Endothelial cell of umbilical vein (primary cell): ENCODE data around the gene CALML5. TPM values are rescaled to one million over a fixed set of nuclear protein-coding genes. Genes with fewer than 3 reads are reported as not detected.

Experiments
- BruUV-seq: library from RNA; stranded (reverse); fragments of 400-500 nt; replicated peaks from 2 replicates; lab custom pipeline; 2021; lab: Mats Ljungman, UMichigan
- CTCF ChIA-PET: fragments of 300-600, 350-600 bp; sonication (Branson Sonifier 250); formaldehyde crosslinking; loops from one replicate; lab custom pipeline; 2021; ENCODE audit warnings: antibody characterized with exemption, inconsistent platforms; lab: Charles Lee
- POLR2A ChIA-PET: fragments of 300-600, 350-600 bp; sonication (Branson Sonifier 250); formaldehyde crosslinking; loops from one replicate; lab custom pipeline; 2021; ENCODE audit warnings: antibody characterized with exemption, inconsistent platforms; lab: Charles Lee
- DNase-seq: peaks from one replicate; pipeline ENCODE4 v3.0.0-alpha.2; 2011; ENCODE audit warnings: low read depth, low spot score
- FAIRE-seq: peaks from 2 replicates; lab custom pipeline; 2011; peaks lifted over from hg19 to GRCh38; lab: Jason Lieb, UNC
- H2AFZ ChIP-seq: 2 replicates; pipeline ENCODE4 v1.6.0; 2012; ENCODE audit warnings: low read depth, low read length, control low read depth, inconsistent platforms
- H3K27ac ChIP-seq: 2 replicates; pipeline ENCODE4 v1.5.1; 2011; ENCODE audit warnings: low read depth, mild to moderate bottlenecking, control low read depth, low read length, moderate library complexity; ENCODE audit not compliant: insufficient read depth
- H3K27me3 ChIP-seq, 2 experiments: 2 replicates each; pipeline versions ENCODE4 v1.6.0 to v1.6.1; 2011; ENCODE audit warnings: low read length in 2 of 2, mixed read lengths in 1 of 2; ENCODE audit not compliant: control insufficient read depth in 2 of 2, insufficient read depth in 2 of 2
- H3K36me3 ChIP-seq, 2 experiments: 2 replicates in 1 of 2; 3 replicates in 1 of 2; pipeline ENCODE4 v1.5.1; 2011; ENCODE audit warnings: low read length in 2 of 2, mild to moderate bottlenecking in 1 of 2, moderate library complexity in 1 of 2; ENCODE audit not compliant: control insufficient read depth in 2 of 2, insufficient read depth in 2 of 2; ENCODE audit errors: extremely low read depth in 1 of 2
- H3K4me1 ChIP-seq: 3 replicates; pipeline ENCODE4 v1.5.1; 2011; ENCODE audit warnings: mild to moderate bottlenecking, low read length; ENCODE audit not compliant: control insufficient read depth, insufficient read depth; ENCODE audit errors: extremely low read depth
- H3K4me2 ChIP-seq: 2 replicates; pipeline ENCODE4 v1.6.1; 2011; ENCODE audit warnings: low read length, control low read depth, mixed read lengths; ENCODE audit not compliant: insufficient read depth
- H3K4me3 ChIP-seq, 3 experiments: fragments of 200-600 bp in 1 of 3; sonication (generic), shearing (Covaris generic) in 1 of 3; replicated peaks in 1 of 3; 2 replicates each; pipeline ENCODE4 v1.5.1; 2011 to 2016; ENCODE audit warnings: control low read depth in 3 of 3, low read length in 3 of 3, mild to moderate bottlenecking in 2 of 3, inconsistent platforms in 1 of 3, low read depth in 1 of 3, moderate library complexity in 1 of 3; ENCODE audit not compliant: insufficient read depth in 1 of 3
- H3K79me2 ChIP-seq: 2 replicates; pipeline ENCODE4 v1.6.0; 2012; ENCODE audit warnings: low read length, inconsistent platforms; ENCODE audit not compliant: control insufficient read depth, insufficient read depth
- H3K9ac ChIP-seq: replicated peaks from 2 replicates; pipeline ENCODE3; 2011; ENCODE audit warnings: low read length, control low read depth; ENCODE audit not compliant: insufficient read depth; ENCODE audit errors: extremely low read depth
- H3K9me1 ChIP-seq: replicated peaks from 3 replicates; pipeline ENCODE4 v1.6.0; 2011; ENCODE audit warnings: mild to moderate bottlenecking, low read length; ENCODE audit not compliant: control insufficient read depth, insufficient read depth; ENCODE audit errors: extremely low read depth
- H3K9me3 ChIP-seq: replicated peaks from 2 replicates; pipeline ENCODE4 v1.5.1; 2012; ENCODE audit warnings: low read length, inconsistent platforms; ENCODE audit not compliant: control insufficient read depth, insufficient read depth
- H4K20me1 ChIP-seq: replicated peaks from 2 replicates; pipeline ENCODE3; 2011; ENCODE audit warnings: mild to moderate bottlenecking, low read length; ENCODE audit not compliant: control insufficient read depth, insufficient read depth; ENCODE audit errors: extremely low read depth
- EZH2 ChIP-seq: IDR thresholded peaks from 2 replicates; pipeline ENCODE4 v1.6.1; 2012; ENCODE audit warnings: borderline replicate concordance, low read depth, mild to moderate bottlenecking, moderate library complexity, low read length, inconsistent platforms; ENCODE audit not compliant: severe bottlenecking
- FOS ChIP-seq: IDR thresholded peaks from 2 replicates; pipeline ENCODE4 v1.6.1; 2011; ENCODE audit warnings: mild to moderate bottlenecking, low read length, moderate library complexity, borderline replicate concordance; ENCODE audit not compliant: insufficient read depth
- GATA2 ChIP-seq: IDR thresholded peaks from 2 replicates; pipeline ENCODE4 v1.7.0; 2011; ENCODE audit warnings: low read depth, mild to moderate bottlenecking, moderate library complexity, mixed read lengths, low read length; ENCODE audit not compliant: insufficient read length, insufficient read depth
- JUN ChIP-seq: IDR thresholded peaks from 2 replicates; pipeline ENCODE4 v1.6.1; 2011; ENCODE audit warnings: borderline replicate concordance, low read depth; ENCODE audit not compliant: insufficient read length, insufficient read depth
- MAX ChIP-seq: IDR thresholded peaks from 2 replicates; pipeline ENCODE4 v1.6.1; 2011; ENCODE audit not compliant: insufficient read depth, insufficient read length
- MYC ChIP-seq: IDR thresholded peaks from one replicate; pipeline ENCODE4 v1.6.1; 2011; ENCODE audit warnings: mild to moderate bottlenecking, low read depth, low read length
- POLR2A ChIP-seq: IDR thresholded peaks from 2 replicates; pipeline ENCODE4 v1.6.1; 2012; ENCODE audit warnings: low read depth, mild to moderate bottlenecking, control low read depth, low read length
- POLR2AphosphoS5 ChIP-seq: IDR thresholded peaks from 2 replicates; pipeline ENCODE4 v1.6.1; 2012; ENCODE audit warnings: low read depth, mild to moderate bottlenecking, control low read depth, low read length, moderate library complexity; ENCODE audit not compliant: insufficient read depth
- dilution Hi-C: fragments of 300-500 bp; cut with MboI; formaldehyde crosslinking; loops from one replicate; pipeline ENCODE4 v1.15.0; 2019; ENCODE audit warnings: low sequenced_read_pairs; ENCODE audit not compliant: extremely low pct_ligation_motif_present
- intact Hi-C: fragments of 100-400 bp; cut with micrococcal nuclease; formaldehyde crosslinking; loops from one replicate; pipeline ENCODE4 v1.10.0; 2022
- polyA plus RNA-seq, 4 experiments: library from polyadenylated mRNA; depleted of rRNA in 3 of 4; stranded (reverse) in 3 of 4; unstranded in 1 of 4; fragments of >200 nt; gene quantifications; 2 replicates each; pipeline versions ENCODE4 v1.2.1 to v1.2.3, GENCODE V29; 2011 to 2012; ENCODE audit warnings: missing spikeins in 1 of 4
- total RNA-seq: library from RNA; stranded (reverse); gene quantifications from 2 replicates; pipeline ENCODE4 v1.2.3, GENCODE V29; 2021
- TF ChIP-seq, protein P1 (sequence below), 2 donors: IDR thresholded peaks; 1 replicate in 1 of 2; 2 replicates in 1 of 2; pipeline ENCODE4 v1.5.1; 2011; ENCODE audit warnings: low read length in 2 of 2, mild to moderate bottlenecking in 2 of 2, moderate library complexity in 2 of 2, control low read depth in 1 of 2, inconsistent platforms in 1 of 2, low read depth in 1 of 2; ENCODE audit not compliant: insufficient read depth in 1 of 2; ENCODE audit errors: extremely low read depth in 1 of 2

Gene CALML5
- total and polyA plus RNA-seq, 2 donors (not counting 3 experiments of a cell fraction or from before 2014, with no cell fraction given): not detected

GRCh38 chr10:5510281-5511072, 11.1 kb upstream of the CALML5 start:
- no peaks in the 10 kb centered on the region for H4K20me1 ChIP-seq
- H3K27ac ChIP-seq: no peak overlapping the region
- H3K9me3 ChIP-seq: no peaks in the 10 kb centered on the region
- no TSS peak for BruUV-seq
- H3K9ac ChIP-seq: no peak overlapping the region
- no peaks in the 10 kb centered on the region for H3K79me2 ChIP-seq
- TF ChIP-seq MYC (no peak), GATA2 (no peak), JUN (no peak), FOS (no peak), POLR2AphosphoS5 (no peak), POLR2A (no peak), EZH2 (no peak), MAX (no peak)
- TF ChIP-seq, protein P1, sequence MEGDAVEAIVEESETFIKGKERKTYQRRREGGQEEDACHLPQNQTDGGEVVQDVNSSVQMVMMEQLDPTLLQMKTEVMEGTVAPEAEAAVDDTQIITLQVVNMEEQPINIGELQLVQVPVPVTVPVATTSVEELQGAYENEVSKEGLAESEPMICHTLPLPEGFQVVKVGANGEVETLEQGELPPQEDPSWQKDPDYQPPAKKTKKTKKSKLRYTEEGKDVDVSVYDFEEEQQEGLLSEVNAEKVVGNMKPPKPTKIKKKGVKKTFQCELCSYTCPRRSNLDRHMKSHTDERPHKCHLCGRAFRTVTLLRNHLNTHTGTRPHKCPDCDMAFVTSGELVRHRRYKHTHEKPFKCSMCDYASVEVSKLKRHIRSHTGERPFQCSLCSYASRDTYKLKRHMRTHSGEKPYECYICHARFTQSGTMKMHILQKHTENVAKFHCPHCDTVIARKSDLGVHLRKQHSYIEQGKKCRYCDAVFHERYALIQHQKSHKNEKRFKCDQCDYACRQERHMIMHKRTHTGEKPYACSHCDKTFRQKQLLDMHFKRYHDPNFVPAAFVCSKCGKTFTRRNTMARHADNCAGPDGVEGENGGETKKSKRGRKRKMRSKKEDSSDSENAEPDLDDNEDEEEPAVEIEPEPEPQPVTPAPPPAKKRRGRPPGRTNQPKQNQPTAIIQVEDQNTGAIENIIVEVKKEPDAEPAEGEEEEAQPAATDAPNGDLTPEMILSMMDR (IDR thresholded peaks at IDR 0.05; ENCODE audit: extremely low read depth in 1 of 2, insufficient read depth in 1 of 2, low read depth in 1 of 2, low read length in 2 of 2): no peak
- dilution Hi-C loops: no loop called here
- POLR2A ChIA-PET: no interaction called here
- H3K4me3 ChIP-seq: no peak overlapping the region
- no peak overlapping the region for H2AFZ ChIP-seq
- no peaks in the 10 kb centered on the region for H3K36me3 ChIP-seq
- no peaks in the 10 kb centered on the region for H3K27me3 ChIP-seq
- DNase-seq (no peak), FAIRE-seq (no peak)
- intact Hi-C loops: no loop called here
- CTCF ChIA-PET: interaction anchor here (1.3 to 1.5 kb wide), 2 partner anchors 9 to 112 kb away, joined by 5 to 8 read pairs; no protein-coding TSS in a partner anchor
- H3K4me2 ChIP-seq: no peak overlapping the region
- H3K4me1 ChIP-seq: no peaks in the 10 kb centered on the region
- no peaks in the 10 kb centered on the region for H3K9me1 ChIP-seq
